GM12878 (cell line): ENCODE data around the gene PGLYRP3. TPM values are rescaled to one million over a fixed set of nuclear protein-coding genes. Genes with fewer than 3 reads are reported as not detected.

ENCODE experiments used
- ATAC-seq: fragments of 200-7000 bp; cut with Tn5 transposase; 3 replicates; pipeline ENCODE4 v1.9.1; 2020; ENCODE audit warnings: mild to moderate bottlenecking, moderate library complexity
- BruUV-seq: library from RNA; stranded (reverse); fragments of 400-500 nt; replicated peaks from 2 replicates; lab custom pipeline; 2021; lab: Mats Ljungman, UMichigan
- CTCF ChIA-PET: fragments of 300-600 bp; sonication (Branson Sonifier 250); formaldehyde crosslinking; extraction: SDS; loops from one replicate; lab custom pipeline; 2021; ENCODE audit warnings: inconsistent platforms; lab: Yijun Ruan, JAX
- POLR2A ChIA-PET: fragments of 350-600 bp; formaldehyde crosslinking; extraction: SDS; loops from one replicate; lab custom pipeline; 2021; ENCODE audit warnings: inconsistent platforms; lab: Charles Lee
- RAD21 ChIA-PET: fragments of 300-600 bp; sonication (Branson Sonifier 250); formaldehyde crosslinking; loops from one replicate; lab custom pipeline; 2023; ENCODE audit warnings: antibody characterized with exemption; ENCODE audit not compliant: unreplicated experiment; lab: Charles Lee
- SMC1A ChIA-PET: fragments of 300-600 bp; sonication (Branson Sonifier 250); formaldehyde crosslinking; loops from one replicate; lab custom pipeline; 2023; ENCODE audit not compliant: unreplicated experiment, uncharacterized antibody; lab: Charles Lee
- DNase-seq: peaks from one replicate; pipeline ENCODE4 v3.0.0-alpha.2; 2011; ENCODE audit warnings: low read depth, low spot score
- FAIRE-seq: peaks from 3 replicates; lab custom pipeline; 2011; peaks lifted over from hg19 to GRCh38; lab: Jason Lieb, UNC
- H2AFZ ChIP-seq: 2 replicates; pipeline ENCODE4 v1.6.0; 2011; ENCODE audit warnings: low read depth, low read length, control low read depth; ENCODE audit not compliant: control insufficient read depth
- H3K27ac ChIP-seq: 2 replicates; pipeline ENCODE4 v1.5.1; 2011; ENCODE audit warnings: control low read depth; ENCODE audit not compliant: control insufficient read depth, insufficient read depth
- H3K27me3 ChIP-seq, 2 experiments: replicated peaks in 1 of 2; 2 replicates each; pipeline versions ENCODE4 v1.6.0 to v1.6.1; 2011; ENCODE audit warnings: low read length in 1 of 2; ENCODE audit not compliant: control insufficient read depth in 2 of 2, insufficient read depth in 2 of 2
- H3K36me3 ChIP-seq, 2 experiments: 2 replicates each; pipeline ENCODE4 v1.5.1; 2011; ENCODE audit warnings: low read length in 1 of 2; ENCODE audit not compliant: control insufficient read depth in 2 of 2, insufficient read depth in 2 of 2
- H3K4me1 ChIP-seq: 2 replicates; pipeline ENCODE4 v1.6.1; 2011; ENCODE audit warnings: mild to moderate bottlenecking, low read length, moderate library complexity, mixed read lengths; ENCODE audit not compliant: control insufficient read depth, insufficient read depth
- H3K4me2 ChIP-seq: 2 replicates; pipeline ENCODE4 v1.6.0; 2011; ENCODE audit warnings: control low read depth; ENCODE audit not compliant: control insufficient read depth, insufficient read depth
- H3K4me3 ChIP-seq: fragments of 200-600 bp; sonication (generic); 2 replicates; pipeline ENCODE4 v1.5.1; 2016
- H3K79me2 ChIP-seq: 2 replicates; pipeline ENCODE4 v1.6.0; 2011; ENCODE audit warnings: low read length; ENCODE audit not compliant: control insufficient read depth, insufficient read depth
- H3K9ac ChIP-seq: 2 replicates; pipeline ENCODE4 v1.8.0; 2011; ENCODE audit warnings: low read length, control low read depth, mixed read lengths; ENCODE audit not compliant: control insufficient read depth, insufficient read depth
- H3K9me3 ChIP-seq: replicated peaks from 3 replicates; pipeline ENCODE4 v1.5.1; 2011; ENCODE audit warnings: mild to moderate bottlenecking, low read length; ENCODE audit not compliant: control insufficient read depth, insufficient read depth
- H4K20me1 ChIP-seq: 2 replicates; pipeline ENCODE4 v1.6.0; 2011; ENCODE audit not compliant: control insufficient read depth, insufficient read depth
- BMI1 ChIP-seq: fragments of 450-650 bp; IDR thresholded peaks from 2 replicates; pipeline ENCODE4 v1.6.1; 2016; ENCODE audit warnings: mild to moderate bottlenecking, moderate library complexity, borderline replicate concordance
- DPF2 ChIP-seq: fragments of 450-650 bp; IDR thresholded peaks from 2 replicates; pipeline ENCODE4 v1.6.1; 2017; ENCODE audit warnings: mild to moderate bottlenecking
- E2F8 ChIP-seq: fragments of 450-650 bp; IDR thresholded peaks from 2 replicates; pipeline ENCODE4 v1.6.1; 2018; ENCODE audit warnings: mild to moderate bottlenecking, low read depth, moderate library complexity; ENCODE audit not compliant: partially characterized antibody
- ESRRA ChIP-seq: IDR thresholded peaks from 2 replicates; pipeline ENCODE4 v1.6.1; 2012; ENCODE audit warnings: mild to moderate bottlenecking, low read length, improper control_type of control experiment
- IRF5 ChIP-seq: fragments of 450-650 bp; IDR thresholded peaks from 2 replicates; pipeline ENCODE4 v1.6.1; 2017; ENCODE audit warnings: borderline replicate concordance
- MXI1 ChIP-seq: fragments of 150-350 bp; IDR thresholded peaks from 2 replicates; pipeline ENCODE4 v1.6.1; 2011; ENCODE audit warnings: low read depth, mild to moderate bottlenecking, inconsistent platforms, low read length, improper control_type of control experiment
- NFYB ChIP-seq: IDR thresholded peaks from 2 replicates; pipeline ENCODE4 v1.6.1; 2011; ENCODE audit warnings: low read depth, mild to moderate bottlenecking, low read length, improper control_type of control experiment, moderate library complexity; ENCODE audit not compliant: insufficient read depth
- PRDM15 ChIP-seq: fragments of 450-650 bp; formaldehyde crosslinking; IDR thresholded peaks from 2 replicates; pipeline ENCODE4 v1.4.0; 2020; ENCODE audit warnings: mild to moderate bottlenecking, moderate library complexity
- SMAD1 ChIP-seq: fragments of 450-650 bp; IDR thresholded peaks from 2 replicates; pipeline ENCODE4 v1.6.1; 2018; ENCODE audit warnings: mild to moderate bottlenecking, low read depth; ENCODE audit not compliant: partially characterized antibody
- ZNF207 ChIP-seq: fragments of 450-650 bp; IDR thresholded peaks from 2 replicates; pipeline ENCODE4 v1.6.1; 2014; ENCODE audit warnings: antibody characterized with exemption, mild to moderate bottlenecking, borderline replicate concordance
- ZNF217 ChIP-seq: fragments of 450-650 bp; IDR thresholded peaks from 2 replicates; pipeline ENCODE4 v1.6.1; 2017; ENCODE audit warnings: antibody characterized with exemption, mild to moderate bottlenecking
- ZNF274 ChIP-seq: IDR thresholded peaks from one replicate; pipeline ENCODE4 v1.8.0; 2011; ENCODE audit not compliant: insufficient read length, insufficient read depth
- WGBS: methylation state at CpG from one replicate; pipeline ENCODE4 v1.1.6; 2016; ENCODE audit warnings: low lambda C conversion rate; ENCODE audit not compliant: insufficient replicate concordance, insufficient coverage; ENCODE audit errors: missing lambda C conversion rate; 5-methylcytosine and 5-hydroxymethylcytosine counted together
- in situ Hi-C: fragments of 300-500 bp; cut with MboI; formaldehyde crosslinking; loops from 9 replicates; pipeline ENCODE4 v1.14.3; 2018; ENCODE audit warnings: mixed read lengths
- intact Hi-C: fragments of 100-400 bp; cut with micrococcal nuclease; formaldehyde crosslinking; loops from one replicate; pipeline ENCODE4 v1.14.2; 2022; ENCODE audit not compliant: unreplicated experiment
- polyA plus RNA-seq, 11 experiments: library from polyadenylated mRNA; depleted of rRNA in 4 of 11; unstranded in 6 of 11; stranded (reverse) in 5 of 11; fragments of >200 nt; fragmentation: Nextera tagmentation in 4 of 11; fragmentation: Illumina TruSeq in 1 of 11; extraction: Ambion mirVana in 4 of 11; extraction: Trizol in 1 of 11; gene quantifications; 1 replicate in 1 of 11; 2 replicates in 10 of 11; pipeline versions ENCODE4 v1.2.1 to v1.2.3, GENCODE V29; 2011 to 2016; ENCODE audit warnings: inconsistent platforms in 2 of 11, missing spikeins in 2 of 11, low read depth in 1 of 11
- total RNA-seq, 4 experiments: library from RNA; depleted of rRNA in 3 of 4; stranded (reverse); fragments of >200 nt in 3 of 4; fragmentation: Illumina TruSeq in 1 of 4; extraction: Trizol in 1 of 4; gene quantifications; 2 replicates each; pipeline versions ENCODE4 v1.2.1 to v1.2.3, GENCODE V29; 2013 to 2021

Gene PGLYRP3
- total and polyA plus RNA-seq, 10 of the 15 experiments (the other 5 are each of a cell fraction or from before 2014, with no cell fraction given): 0.10 to 0.49 (median 0.18) TPM; not detected in 7

- no peak overlapping the region for H2AFZ ChIP-seq
- POLR2A ChIA-PET: no interaction called here
- H4K20me1 ChIP-seq: no peaks in the 10 kb centered on the region
- no TSS peak for BruUV-seq
- no peaks in the 10 kb centered on the region for H3K9me3 ChIP-seq
- peaks cover 13% of the 10 kb centered on the region for H3K4me1 ChIP-seq
- no peak overlapping the region for H3K9ac ChIP-seq
- H3K4me2 ChIP-seq: no peak overlapping the region
- H3K27me3 ChIP-seq: 0 out of 4 replicates have a peak, but pooled peaks cover 0 to 4% of the 10 kb centered on the region in 2 experiments
- CTCF ChIA-PET: interaction anchor here (1.1 to 1.2 kb wide), 2 partner anchors 23 to 42 kb away, joined by 4 read pairs; no protein-coding TSS in a partner anchor
- in situ Hi-C loops (no loop called here), intact Hi-C loops (no loop called here)
- H3K36me3 ChIP-seq: no peaks in the 10 kb centered on the region
- FAIRE-seq (no peak), DNase-seq (no peak), ATAC-seq (no peak)
- H3K4me3 ChIP-seq: no peak overlapping the region
- H3K79me2 ChIP-seq: no peaks in the 10 kb centered on the region
- no peak overlapping the region for H3K27ac ChIP-seq
- 42% methylated on average over 1 of the region's 1 CpG for WGBS
- RAD21 ChIA-PET: no interaction called here
- TF ChIP-seq BMI1 (no peak), MXI1 (no peak), ZNF207 (no peak), ZNF274 (no peak), E2F8 (no peak), SMAD1 (no peak), DPF2 (no peak), NFYB (no peak), ZNF217 (no peak), ESRRA (no peak), PRDM15 (CRISPR knock-in tag) (no peak), IRF5 (no peak)
- SMC1A ChIA-PET: interaction anchor here (1.6 to 2.1 kb wide), 2 partner anchors 10 to 32 kb away, joined by 3 to 7 read pairs; no protein-coding TSS in a partner anchor
These were observed 47.3 kb downstream of the PGLYRP3 start for GRCh38 chr1:153265457-153265856.
